Stimulated activated CD4-positive, alpha-beta T cell treated with anti-CD3 and anti-CD28 coated beads, Interleukin-4, amount 100 ng/mL, for 48 hours (primary cell): ENCODE data around the gene SPTBN1.

Experiments
- DNase-seq, 2 donors: peaks; one replicate each; pipeline ENCODE4 v3.0.0-alpha.2; 2020; ENCODE audit warnings: low read depth in 2 of 2

Gene SPTBN1

DNA sequence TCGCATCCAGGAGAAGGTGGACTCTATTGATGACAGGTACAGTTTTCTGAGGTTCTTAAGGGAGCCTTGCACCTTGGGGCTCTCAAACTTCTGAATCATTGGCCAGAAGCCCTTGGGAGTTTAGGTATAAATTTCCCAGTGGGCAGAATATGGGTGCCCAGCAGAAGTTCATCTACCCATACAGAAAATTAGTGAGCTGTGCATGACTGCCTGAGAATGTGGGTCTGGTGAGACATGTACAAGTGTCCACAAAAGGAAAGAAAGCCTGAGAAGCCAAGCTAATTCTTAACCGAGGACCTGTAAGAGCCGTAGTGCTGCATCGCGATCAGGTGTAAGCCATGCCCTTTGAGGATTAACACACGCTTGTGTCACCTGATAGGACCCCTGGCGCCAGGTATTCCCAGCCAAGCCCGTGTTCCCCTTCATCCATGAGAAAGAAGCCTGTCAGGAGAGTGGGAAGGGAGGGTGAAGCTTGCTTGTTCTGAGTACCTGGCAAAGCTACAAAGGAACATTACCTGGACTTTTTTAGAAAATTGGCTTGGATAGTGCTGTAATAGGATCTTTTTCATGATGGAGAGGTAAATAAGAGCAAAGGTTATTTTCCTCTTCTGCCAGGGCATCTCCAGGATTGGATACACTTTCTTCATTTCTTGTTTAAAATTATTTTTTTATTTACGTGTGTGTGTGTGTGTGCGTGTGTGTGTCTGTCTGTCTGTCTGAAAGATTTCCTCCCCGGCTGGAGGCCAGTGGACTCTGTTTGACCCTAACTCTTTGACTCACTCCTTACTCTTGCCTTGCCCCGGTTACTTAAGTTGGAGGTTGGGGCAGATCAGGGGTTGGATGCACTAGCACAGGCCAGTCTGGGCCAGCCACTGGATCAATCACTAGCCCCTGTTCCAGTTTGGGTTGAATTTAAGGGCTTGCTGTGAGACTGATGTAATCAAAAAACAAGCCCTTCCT is 176.9 kb downstream of the SPTBN1 start:
- DNase-seq: no peak

GRCh38 chr2:54634021-54634420 is 177.9 kb downstream of the SPTBN1 start:
- DNase-seq: no peak

DNA sequence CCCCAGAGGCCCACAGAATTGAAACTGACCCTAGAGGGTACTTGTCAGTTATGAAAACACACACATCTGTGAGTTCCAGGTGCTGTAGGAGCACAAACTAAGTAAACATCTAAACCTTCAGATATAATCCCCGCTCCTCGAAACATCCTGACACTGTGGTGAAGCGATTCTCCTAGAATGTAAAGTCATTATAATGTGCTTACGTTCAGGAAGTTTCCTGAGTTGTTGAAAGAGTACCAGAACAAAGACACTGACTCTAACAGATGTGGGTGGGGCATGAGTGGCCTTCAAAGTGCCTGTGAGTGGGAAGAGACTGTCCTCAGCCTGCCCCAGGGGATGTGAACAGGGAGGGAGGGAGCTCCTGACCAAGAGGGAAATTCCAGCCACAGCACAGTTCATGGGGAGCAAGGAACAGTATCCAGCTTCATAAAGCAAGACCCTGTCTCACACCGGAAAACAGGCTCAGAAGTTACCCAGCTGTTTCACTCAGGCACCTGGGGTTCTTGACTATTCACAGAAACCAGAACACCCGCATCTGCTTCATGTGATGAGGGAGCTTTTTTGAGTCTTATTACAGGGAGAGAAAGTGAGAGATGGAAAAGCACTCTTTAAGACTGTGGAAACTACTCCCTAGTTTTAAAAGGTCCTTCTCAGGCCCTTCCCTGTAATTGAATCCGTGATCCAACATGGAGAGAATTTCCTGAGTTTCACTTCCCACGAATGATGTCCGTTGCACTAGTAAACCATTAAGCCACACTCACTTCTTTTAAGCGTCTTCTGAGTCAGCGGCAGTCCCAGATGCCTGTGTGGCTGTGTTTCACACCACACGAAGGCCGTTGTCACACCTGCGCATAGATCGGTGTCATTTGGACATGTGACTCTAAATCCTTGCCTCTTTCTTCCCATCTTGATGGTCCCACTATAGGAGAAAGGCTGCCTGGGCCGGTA is 178.7 kb downstream of the SPTBN1 start:
- no peak for DNase-seq

- DNase-seq: no peak
Observed at GRCh38 chr2:54635554-54636152, 179.5 kb downstream of the SPTBN1 start.

GRCh38 chr2:54636415-54637139 is 180.4 kb downstream of the SPTBN1 start:
- no peak for DNase-seq

DNA sequence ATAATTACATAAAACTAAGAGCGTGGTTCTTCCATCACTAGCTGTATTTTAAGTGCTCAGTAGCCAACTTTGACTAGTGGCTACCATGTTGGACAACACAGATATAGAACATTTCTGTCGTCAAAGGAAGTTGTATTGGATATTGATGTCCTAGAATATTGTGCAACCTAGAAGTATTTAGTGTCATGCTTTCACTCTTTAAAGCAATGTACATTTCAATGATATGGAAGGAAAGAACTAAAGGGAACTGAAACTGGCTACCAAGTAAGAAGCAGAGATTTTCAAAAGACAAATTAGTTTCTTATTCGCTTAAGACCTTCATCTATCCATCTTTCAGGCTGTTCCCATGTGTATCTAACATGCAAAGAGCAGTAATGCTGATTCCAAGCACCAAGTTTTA is 182.0 kb downstream of the SPTBN1 start:
- DNase-seq: no peak

DNA sequence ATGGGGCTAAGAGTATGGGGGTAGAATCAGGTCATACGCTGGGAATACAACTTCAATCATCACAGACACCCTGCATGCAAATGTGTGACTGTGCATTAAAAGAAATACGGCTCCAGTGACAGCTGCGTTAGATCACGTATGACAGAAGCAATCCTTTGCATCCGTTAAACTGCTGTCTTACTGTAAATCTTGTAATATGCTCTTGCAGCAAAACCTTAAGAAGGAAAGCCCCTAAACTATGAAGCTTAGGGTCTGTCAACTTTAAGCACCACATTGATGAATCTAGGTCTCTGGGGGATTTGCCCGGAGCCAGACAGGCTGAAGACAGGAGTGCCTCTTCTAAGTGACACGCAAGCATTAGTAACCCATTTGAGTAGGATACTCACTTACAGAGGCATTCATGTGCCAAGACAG is 182.7 kb downstream of the SPTBN1 start:
- DNase-seq: no peak

- no peak for DNase-seq
Observed at GRCh38 chr2:54639609-54640008, 183.5 kb downstream of the SPTBN1 start.

GRCh38 chr2:54640834-54641540 is 184.9 kb downstream of the SPTBN1 start:
- DNase-seq: no peak

DNA sequence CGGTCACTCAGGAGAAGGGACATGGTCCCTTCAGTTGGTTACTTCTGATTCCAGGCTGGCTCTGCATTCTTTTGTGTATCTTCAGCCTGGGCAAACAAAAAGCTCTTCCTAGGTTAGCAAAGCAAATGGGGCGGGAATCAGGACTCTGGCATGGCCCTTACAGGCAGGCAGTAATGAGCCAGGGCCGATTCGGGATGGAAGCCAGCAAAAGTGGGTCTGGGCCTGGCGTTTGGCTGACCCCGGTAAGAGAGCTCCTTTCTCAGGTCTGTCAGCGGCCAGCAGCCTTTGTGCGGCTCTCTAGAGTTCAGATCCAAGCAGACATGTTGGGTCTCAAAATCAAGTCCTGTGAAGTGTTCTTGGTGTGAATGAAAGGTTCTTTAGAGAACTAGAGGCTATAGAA is 185.9 kb downstream of the SPTBN1 start:
- DNase-seq: no peak

- DNase-seq: no peak
Observed at GRCh38 chr2:54642677-54643430, 186.7 kb downstream of the SPTBN1 start.

- no peak for DNase-seq
Observed at GRCh38 chr2:54644236-54644635, 188.1 kb downstream of the SPTBN1 start.

DNA sequence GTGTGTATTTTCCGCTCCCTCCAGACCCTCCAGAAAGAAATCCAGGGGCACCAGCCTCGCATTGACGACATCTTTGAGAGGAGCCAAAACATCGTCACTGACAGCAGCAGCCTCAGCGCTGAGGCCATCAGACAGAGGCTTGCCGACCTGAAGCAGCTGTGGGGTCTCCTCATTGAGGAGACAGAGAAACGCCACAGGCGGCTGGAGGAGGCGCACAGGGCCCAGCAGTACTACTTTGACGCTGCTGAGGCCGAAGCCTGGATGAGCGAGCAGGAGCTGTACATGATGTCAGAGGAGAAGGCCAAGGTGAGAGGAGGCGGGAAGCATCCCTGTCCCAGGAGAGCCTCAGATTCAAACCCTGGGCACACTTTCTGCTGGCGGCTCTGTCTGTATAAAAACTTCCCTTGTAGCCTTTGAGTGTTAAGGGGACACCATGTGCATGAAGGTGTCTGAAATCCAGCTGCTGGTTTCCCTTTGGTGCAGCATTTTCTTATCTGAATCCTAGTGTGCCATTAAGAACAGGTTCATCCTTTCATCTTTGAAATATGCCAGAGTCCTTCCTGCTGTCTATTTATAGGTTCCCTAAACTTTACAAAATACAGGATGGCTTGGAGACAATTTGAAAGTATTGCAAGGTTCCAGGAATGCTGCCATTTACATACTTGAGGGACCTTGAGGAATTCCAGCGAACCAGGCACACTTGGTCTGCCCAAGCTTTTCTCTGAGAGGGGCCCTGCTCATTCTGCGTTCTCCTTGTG is 190.2 kb downstream of the SPTBN1 start:
- no peak for DNase-seq

DNA sequence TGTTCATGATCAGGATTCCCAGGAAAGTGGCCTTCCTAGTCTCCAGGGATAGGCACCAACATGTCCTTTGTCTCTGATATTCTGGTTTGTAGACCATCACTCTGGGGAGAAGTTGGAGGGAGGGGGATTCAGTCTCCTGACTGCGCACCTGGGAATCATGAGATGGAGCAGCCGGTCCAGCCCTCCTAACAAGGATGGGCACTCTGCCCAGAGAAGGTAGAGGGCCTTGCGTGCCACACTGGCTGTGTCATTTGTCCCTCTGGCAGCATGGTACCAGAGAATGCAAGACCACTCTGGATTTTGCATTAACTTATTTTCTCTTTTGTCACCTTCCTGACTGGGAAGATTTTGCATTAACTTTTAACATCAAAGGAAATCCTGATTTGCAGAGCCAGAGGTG is 192.1 kb downstream of the SPTBN1 start:
- DNase-seq: no peak

DNA sequence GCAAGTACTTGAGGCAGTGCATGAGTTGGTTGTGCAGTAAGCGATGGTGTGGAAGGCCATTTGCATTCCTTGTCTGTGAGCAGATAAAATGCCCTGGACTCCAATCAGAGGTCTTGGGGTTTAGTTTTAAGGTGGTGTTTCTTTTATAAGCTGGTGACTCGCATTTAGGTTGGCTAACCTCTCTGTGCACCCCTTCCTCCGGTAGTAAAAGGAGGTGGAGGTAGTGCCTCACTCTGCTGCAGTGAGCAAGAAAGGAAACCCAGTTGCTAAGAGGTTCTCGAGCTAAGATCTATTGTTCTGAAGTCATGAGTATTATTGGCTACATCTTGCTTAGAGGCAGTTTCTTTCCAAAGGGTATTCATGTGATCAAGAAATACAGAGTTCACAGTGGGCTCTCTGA is 193.1 kb downstream of the SPTBN1 start:
- no peak for DNase-seq

DNA sequence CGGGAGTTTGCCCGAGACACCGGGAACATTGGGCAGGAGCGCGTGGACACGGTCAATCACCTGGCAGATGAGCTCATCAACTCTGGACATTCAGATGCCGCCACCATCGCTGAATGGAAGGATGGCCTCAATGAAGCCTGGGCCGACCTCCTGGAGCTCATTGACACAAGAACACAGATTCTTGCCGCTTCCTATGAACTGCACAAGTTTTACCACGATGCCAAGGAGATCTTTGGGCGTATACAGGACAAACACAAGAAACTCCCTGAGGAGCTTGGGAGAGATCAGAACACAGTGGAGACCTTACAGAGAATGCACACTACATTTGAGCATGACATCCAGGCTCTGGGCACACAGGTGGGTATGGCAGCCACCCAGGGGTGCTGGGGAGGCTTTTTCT is 193.5 kb downstream of the SPTBN1 start:
- no peak for DNase-seq

- DNase-seq: no peak
Observed at GRCh38 chr2:54650612-54651011, 194.5 kb downstream of the SPTBN1 start.

- DNase-seq: no peak
Observed at GRCh38 chr2:54651291-54651690, 195.2 kb downstream of the SPTBN1 start.

DNA sequence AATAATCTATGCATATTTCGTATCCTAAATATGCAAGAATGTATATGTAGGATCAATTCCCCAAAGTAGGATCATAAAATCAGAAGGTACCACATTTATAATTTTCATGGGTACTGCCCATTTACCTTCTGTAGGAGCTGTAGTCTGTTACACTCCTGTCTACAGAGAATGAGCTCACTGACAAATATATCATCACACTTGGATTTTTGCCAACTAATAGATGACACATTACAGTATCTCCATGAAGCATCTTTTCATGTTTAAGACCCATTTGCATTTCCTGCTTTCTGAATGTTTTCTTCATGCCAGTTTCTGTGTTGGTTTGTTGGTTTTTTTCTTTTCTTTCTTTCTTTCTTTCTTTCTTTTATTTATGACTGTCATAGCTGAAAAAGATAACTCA is 196.4 kb downstream of the SPTBN1 start:
- no peak for DNase-seq
